Measurements from ENCODE around the gene AIM2. TPM values are rescaled to one million over a fixed set of nuclear protein-coding genes. Genes with fewer than 3 reads are reported as not detected.
"Not testable (repeated sequence)": the region's sequence is repeated elsewhere in the genome, so short reads cannot be mapped to it uniquely, and the experiment has no call there.

Gene AIM2
- total RNA-seq, 2 donors from 2014 or later: 0.92 to 1.1 TPM

DNA sequence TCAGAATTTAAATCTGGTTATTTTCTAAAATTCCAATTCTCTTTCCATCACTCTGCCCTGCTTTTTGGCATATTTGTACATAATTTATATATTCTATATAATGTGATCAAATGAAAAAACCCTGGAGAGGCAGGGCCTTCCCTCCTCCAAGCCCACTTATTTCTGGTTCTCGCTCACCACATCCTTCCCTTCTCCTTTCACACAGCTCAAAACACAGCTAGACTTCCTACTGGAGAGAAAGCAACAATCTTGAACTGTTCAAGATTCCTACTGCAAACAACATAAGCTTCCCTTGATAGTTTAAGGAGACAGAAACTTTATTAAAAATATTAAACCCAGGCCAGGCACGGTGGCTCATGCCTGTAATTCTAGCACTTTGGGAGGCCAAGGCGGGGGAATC lies 7.6 kb upstream of the AIM2 start:
- no peak for DNase-seq
- intact Hi-C loops (cut with DNase I, micrococcal nuclease): no loop called here
- no peak for ATAC-seq

- ATAC-seq (no peak), DNase-seq (no peak)
- intact Hi-C loops (cut with DNase I, micrococcal nuclease): no loop called here
Measured at GRCh38 chr1:159083013-159083412, 6.4 kb upstream of the AIM2 start.

DNA sequence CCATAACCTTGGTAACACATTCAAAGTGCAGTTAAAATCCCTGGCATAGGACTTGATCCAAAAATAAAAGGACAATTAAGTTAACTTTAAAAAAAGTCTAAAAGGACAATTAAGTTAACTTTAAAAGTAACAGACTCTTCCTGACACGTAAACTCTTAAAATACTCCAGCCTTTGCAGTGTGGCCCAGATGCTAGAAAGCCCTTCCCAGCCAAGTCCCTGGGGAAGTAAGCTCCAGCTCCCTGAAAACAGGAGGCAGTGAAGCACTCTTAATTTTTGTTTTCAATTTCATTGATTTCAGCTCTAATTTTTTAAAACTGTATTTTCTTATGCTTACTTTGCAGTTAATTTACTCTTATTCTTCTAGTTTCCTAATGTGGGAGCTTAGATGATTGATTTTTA lies 5.1 kb upstream of the AIM2 start:
- ATAC-seq: no peak
- DNase-seq: no peak
- intact Hi-C loops (cut with DNase I, micrococcal nuclease): no loop called here

- no peak for ATAC-seq
- no peak for DNase-seq
- intact Hi-C loops (cut with DNase I, micrococcal nuclease): no loop called here
Measured at GRCh38 chr1:159079525-159079924, 3.0 kb upstream of the AIM2 start.

GRCh38 chr1:159077120-159077961 lies 775 bp upstream of the AIM2 start:
- DNase-seq: peak; percentile 34 to 46
- no peak for ATAC-seq
- intact Hi-C loops (cut with DNase I, micrococcal nuclease): no loop called here

GRCh38 chr1:159071970-159072582 lies 4.5 kb downstream of the AIM2 start:
- no peak for DNase-seq
- intact Hi-C loops (cut with DNase I, micrococcal nuclease): loop anchor here in 1 of 2 donors (5.0 kb wide), 1 partner anchor 870 kb away; no protein-coding TSS in a partner anchor
- ATAC-seq: peak; percentile 65

DNA sequence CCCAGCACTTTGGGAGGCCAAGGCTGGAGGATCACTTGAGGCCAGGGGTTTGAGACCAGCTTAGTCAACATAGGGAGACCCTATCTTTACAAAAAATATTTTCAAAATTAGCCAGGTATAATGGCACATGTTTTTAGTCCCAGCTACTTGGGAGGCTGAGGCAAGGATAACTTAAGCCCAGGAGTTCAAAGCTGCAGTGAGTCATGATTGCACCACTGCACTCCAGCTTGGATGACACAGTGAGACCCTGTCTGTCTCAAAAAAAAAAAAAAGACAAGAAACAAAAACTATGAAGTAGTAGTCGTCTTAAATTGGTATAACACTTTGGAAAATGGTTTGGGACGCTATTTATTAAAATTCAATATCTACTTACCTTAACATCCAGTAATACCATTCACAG lies 7.7 kb downstream of the AIM2 start:
- DNase-seq (no peak), ATAC-seq (no peak)
- intact Hi-C loops (cut with DNase I, micrococcal nuclease): no loop called here

DNA sequence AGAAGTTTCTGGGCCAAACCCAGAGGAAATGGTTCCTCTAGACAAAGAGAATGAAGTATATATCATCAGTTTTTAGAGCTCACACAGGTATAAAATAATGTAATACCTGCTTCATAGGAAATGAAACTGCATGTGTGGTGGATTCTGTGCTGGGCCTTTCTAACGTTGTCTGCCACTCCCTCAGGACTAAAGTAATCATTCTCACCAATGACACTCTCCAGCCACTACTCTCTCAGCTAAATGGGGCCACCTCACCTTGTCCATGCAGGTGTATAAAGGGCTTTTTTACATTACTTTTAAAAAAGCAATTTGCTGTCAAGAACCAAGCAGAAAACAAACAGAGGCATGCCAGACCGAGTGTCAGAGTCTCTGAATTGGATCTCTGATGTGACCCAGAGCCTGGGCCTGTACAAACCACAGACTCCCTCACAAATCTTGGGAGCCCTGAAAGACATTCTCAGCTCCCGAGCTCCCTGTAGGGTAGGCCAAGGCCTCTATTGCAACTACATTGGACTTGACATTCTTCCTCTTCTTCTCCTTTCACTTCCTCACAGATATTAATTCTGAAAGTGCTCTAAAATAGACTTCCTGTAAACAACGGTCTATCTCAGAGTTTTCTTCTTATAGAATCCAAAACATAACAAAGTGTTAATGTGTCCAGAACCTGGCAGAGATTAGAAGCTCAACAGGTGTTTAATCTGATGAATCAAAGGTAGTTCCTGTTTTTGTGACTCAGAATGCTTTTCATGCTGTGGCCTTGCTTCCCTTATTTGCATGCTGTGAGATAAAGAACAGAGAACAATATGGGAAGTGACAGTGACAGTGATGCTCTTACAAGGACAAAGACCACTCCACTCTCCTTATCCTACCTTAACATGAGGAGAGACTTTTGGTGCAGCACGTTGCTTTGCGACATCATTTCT lies 8.6 kb downstream of the AIM2 start:
- intact Hi-C loops (cut with DNase I, micrococcal nuclease): no loop called here
- ATAC-seq (no peak), DNase-seq (no peak)

DNA sequence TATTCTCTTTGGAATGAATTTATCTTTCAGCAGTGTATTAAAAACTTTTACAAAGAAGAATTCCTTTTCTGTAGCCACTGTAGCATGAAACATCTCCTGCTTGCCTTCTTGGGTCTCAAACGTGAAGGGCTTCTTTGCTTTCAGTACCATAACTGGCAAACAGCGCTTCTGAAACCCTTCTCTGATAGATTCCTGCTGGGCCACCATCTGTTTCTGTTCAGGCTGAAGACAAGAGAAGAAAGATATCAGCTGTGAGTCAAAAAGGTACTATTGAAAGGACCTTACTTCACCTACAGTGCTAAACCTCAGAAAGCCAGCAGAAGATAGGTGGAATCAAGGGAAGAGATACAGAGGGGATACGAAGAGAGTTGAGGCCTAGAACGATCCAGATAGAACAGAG lies 10.5 kb downstream of the AIM2 start:
- intact Hi-C loops (cut with DNase I, micrococcal nuclease): no loop called here
- DNase-seq (no peak), ATAC-seq (no peak)

DNA sequence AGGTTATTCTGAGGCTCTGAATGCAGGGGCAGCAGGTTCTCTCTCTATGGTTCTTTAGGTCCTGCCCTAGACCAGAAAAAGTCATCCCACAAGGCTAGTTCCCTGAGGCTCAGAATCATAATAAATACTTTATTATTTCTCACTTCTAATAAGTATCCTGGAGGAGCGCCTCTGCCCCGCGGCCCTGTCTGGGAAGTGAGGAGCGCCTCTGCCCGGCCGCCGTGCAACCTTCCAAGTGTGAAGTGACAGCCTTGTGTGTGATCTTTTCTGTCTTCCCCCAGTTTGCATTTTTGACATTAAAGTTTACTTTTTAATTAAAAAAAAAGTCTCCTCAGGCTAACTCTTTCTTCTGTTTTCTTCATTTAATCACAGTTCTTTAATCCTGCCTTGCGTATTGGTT lies 11.5 kb downstream of the AIM2 start:
- no peak for ATAC-seq
- no peak for DNase-seq
- intact Hi-C loops (cut with DNase I, micrococcal nuclease): no loop called here

- ATAC-seq: no peak
- intact Hi-C loops (cut with DNase I, micrococcal nuclease): no loop called here
- DNase-seq: no peak
Measured at GRCh38 chr1:159058751-159059150, 17.8 kb downstream of the AIM2 start.

DNA sequence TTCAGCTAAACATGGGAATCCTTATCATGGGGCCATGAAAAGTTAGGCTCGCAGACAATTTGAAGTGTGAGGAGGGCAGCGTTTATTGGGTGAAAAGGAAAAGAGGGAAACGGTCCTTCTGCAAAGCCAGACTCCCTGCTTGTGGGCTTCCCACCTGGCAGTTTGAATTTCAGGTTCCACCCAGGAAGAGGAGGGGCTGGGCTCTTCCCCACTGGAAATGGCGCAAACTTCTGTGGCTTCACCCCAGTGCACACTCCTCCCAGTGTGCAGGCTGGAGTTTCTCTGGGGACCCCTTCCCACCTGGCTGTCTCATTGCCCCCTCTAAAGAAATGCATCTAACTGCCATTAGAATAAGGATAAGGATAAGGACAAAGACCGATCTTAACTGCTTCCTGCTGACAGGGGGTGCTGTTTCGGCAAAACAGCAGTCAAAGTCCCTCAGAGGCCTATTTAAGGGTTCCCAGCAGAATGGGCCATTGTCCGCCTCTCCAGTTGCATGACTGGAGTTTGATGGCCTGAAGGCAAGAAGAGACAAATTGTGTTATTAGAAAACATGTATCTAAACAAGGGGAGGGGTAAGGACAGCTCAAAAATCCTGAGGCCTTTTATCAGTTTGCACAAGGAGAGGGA lies 20.4 kb downstream of the AIM2 start:
- ATAC-seq (no peak), DNase-seq (no peak)
- intact Hi-C loops (cut with DNase I, micrococcal nuclease): no loop called here

DNA sequence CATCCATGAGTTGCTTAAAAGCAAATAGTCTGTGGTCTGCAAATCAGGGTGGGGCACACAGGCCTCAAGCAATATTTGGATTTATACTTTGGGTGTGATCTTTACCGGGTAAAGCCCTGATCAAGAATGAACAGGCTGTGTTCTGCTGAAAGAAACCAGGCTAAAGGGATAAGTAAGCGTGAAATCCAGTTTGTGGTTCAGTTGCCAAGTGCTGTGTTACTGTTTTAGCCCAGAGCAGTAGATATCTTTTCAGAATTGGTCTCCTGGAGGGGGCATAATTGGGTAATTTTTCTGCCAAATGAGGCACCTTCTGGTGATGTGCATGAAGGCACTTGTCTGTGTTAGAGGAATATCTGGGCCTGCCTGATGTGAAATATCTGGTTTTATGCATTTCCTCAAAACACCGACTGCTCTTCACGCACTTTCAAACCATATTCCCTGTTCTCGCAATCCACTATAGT lies 21.4 kb downstream of the AIM2 start:
- intact Hi-C loops (cut with DNase I, micrococcal nuclease): no loop called here
- DNase-seq (no peak), ATAC-seq (no peak)

DNA sequence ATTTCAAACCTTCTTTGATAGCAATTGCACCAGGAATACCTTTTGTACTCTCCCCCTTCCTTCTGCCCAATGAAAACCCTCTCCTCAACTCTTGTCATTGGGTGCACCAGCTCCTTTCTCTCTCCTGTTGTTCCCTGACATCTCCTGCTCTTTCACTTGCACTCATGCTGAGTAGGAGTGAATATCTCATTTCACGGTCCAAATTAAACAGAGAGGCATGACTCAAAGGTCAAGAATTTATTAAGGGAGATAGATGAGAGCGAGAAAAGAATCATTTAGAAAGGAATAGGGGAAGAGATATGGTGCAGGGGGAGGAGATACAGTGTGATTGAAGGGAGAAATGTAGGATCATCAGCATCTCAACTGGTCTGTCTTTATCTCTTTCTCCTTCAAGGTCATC lies 22.1 kb downstream of the AIM2 start:
- DNase-seq: no peak
- intact Hi-C loops (cut with DNase I, micrococcal nuclease): no loop called here
- ATAC-seq: no peak

GRCh38 chr1:159051436-159051835 lies 25.1 kb downstream of the AIM2 start:
- ATAC-seq (no peak), DNase-seq (no peak)
- intact Hi-C loops (cut with DNase I, micrococcal nuclease): no loop called here

- ATAC-seq; intact Hi-C loops (cut with DNase I, micrococcal nuclease); DNase-seq: not testable (repeated sequence)
Measured at GRCh38 chr1:159046486-159046885, 30.1 kb downstream of the AIM2 start.

- intact Hi-C loops (cut with DNase I, micrococcal nuclease): no loop called here
- no peak for DNase-seq
- ATAC-seq: no peak
Measured at GRCh38 chr1:159040893-159041724, 35.5 kb downstream of the AIM2 start.

DNA sequence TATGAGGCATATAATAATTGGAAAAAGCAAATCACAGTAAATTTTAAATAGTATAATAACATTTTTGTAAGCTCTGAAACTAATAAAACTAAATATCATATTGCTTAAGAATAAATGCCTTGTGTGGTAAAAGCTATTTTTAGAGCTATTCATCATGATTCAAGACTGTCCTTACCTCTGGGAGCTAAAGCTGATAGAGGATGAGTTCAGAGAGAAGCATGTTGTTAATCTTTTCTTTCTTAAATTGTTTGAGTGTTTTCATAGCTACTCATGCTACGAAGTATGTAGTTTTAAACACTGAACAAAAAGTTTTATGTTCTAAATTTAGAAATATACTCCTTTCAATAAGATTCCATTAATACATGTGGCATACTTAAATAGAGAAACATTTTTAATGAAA lies 36.4 kb downstream of the AIM2 start:
- DNase-seq (no peak), ATAC-seq (no peak)
- intact Hi-C loops (cut with DNase I, micrococcal nuclease): no loop called here

Data from left colon (tissue), 2 donors.